GM21360 (cell line): ENCODE data around the gene CMTM8.

Experiments used
- ATAC-seq: cut with Tn5 transposase; IDR thresholded peaks from one replicate; pipeline ENCODE4 v1.9.1; 2021; ENCODE audit warnings: mild to moderate bottlenecking, moderate library complexity; ENCODE audit not compliant: unreplicated experiment

Gene CMTM8

DNA sequence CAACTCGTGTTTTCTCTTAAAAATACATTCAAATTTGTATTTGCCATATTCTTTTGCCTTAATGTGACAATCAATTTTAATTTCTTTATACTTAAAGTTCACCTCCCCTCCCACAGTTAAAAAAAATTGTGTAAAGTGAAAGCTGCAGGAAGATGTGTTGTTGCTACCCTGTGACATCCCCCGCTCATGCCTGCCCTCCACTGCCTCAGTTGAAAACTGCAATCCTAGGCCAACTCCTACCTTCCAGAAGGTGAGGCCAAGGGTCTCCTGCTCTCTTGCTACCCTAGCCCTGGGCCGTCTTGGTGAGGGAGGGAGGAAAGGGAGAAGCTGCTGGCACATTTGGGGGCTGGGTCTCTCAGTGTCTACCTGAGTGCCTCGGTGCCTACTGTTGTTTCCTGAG lies 96.2 kb downstream of the CMTM8 start:
- no peak for ATAC-seq

DNA sequence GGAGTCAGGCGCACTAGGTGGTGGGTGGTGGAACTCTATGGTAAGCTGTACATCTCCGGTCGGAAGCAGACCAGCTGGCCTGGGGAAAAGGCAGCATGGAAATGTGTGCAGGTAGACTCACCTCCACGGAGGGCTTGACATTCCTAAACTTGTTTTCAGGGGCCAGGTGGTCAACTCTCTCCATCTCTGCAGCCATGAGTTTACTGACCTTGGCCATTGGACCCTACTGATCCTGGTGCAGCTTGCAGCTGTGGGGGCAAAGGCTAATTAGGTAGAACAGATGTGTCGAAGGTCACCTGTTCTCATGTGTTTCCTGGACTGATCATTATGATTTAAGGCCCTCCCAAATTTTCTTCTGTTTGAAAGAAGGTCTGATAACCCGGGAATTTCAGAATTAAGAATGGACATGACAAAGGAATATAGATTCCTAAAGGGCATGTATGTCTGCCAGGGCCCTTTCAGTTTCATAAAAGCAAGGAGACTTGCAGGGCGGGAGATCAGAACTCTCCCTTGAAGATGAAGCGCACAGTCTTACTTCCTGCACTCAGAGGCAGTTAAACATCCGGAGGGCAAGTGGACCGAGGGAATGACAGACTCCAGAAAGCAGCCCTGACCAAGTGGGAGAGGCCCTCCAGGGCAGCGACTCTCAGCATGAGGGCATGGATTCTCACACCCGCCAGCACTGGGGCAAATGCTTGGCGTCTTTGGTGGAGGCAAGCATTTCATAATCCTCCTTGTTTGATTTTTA lies 97.1 kb downstream of the CMTM8 start:
- no peak for ATAC-seq

DNA sequence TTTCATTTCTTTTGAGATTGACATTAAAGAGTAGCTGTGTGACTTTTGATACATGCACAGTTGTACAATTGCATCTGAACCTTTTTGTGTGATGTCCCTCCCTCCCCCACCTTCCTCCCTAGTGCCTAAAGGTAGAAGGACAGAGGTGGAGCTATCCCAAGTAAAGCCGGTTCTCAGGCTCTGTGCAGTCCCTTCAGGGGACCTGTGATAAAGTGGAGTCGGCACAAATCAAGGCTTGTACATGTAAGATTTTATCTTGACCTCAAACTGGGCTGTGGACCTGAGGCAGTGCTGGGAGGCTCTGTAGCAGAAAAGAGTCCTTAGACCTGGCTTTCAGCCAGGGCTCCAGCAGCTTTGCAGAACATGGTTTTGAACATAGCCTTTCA lies 97.6 kb downstream of the CMTM8 start:
- ATAC-seq: no peak

DNA sequence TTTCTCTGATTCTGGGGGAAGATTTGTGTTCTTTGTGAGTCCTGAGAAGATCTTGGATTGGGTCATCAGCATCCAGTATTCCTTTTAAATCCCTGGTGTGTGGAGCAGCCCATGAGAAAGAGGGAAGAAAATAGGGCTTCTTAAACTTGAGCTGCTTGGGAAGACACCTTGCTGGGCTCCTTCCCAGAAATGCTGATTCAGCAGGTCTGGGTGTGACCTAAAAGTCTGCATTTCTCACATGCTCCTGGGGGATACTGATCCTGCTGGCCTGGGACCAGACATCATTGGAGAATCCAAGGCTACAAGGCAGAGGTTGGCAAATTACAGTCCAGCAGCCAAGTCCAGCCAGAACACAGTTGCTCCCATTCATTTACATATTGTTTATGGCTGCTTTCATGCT lies 99.0 kb downstream of the CMTM8 start:
- no peak for ATAC-seq

DNA sequence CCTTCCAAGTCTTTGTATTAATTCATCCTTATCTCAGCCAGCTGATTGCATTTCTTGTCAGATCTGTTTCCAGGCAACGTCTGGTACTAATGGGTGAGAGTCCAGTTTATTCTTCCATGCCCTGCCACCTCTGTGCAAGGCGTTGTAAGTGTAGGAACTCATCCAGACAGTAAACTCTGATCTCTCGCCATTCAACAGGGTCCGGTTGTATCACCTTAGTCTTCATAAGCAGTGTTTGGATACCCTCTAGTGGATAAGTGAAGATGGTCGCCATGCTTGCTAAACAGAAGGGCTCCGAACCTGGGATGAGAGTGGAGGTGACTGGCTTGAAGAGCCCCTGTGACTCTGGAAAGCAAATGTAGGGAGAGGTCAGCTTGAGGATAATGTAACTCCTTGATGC lies 101.6 kb downstream of the CMTM8 start:
- ATAC-seq: peak; percentile 67

DNA sequence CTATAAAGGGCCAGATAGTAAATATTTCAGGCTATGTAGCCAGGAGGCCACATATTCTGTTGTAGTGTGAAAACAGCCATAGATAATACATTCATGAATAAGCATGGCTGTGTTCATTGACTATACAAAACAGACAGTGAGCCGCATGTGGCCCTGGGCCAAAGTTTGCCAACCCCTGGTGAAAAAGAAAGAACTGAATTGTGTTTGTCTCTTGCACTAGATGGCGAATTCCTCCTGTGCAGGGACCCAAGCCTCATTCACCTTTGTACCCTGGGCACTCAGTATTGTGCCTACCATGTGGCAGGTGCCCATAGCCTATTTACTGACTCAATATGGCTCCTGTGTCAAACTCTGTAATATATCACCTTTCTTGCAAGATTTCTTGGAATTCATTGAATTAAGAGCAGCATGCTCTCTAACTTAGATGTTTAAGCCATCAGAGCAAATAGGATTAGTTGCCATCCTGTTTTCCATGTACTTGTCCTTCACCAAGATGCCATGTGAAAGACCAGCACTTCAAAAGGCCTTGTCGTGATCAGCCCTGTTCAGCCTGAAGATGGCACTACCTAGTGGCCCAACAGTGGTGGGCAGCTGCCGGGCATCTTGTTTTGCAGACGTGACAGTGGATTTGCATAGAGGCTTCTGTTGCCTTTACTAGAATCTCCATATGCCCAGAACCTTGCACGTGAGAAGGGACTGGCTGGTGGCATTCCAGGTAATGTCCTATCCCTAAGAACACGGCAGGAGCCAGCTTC lies 102.3 kb downstream of the CMTM8 start:
- no peak for ATAC-seq

DNA sequence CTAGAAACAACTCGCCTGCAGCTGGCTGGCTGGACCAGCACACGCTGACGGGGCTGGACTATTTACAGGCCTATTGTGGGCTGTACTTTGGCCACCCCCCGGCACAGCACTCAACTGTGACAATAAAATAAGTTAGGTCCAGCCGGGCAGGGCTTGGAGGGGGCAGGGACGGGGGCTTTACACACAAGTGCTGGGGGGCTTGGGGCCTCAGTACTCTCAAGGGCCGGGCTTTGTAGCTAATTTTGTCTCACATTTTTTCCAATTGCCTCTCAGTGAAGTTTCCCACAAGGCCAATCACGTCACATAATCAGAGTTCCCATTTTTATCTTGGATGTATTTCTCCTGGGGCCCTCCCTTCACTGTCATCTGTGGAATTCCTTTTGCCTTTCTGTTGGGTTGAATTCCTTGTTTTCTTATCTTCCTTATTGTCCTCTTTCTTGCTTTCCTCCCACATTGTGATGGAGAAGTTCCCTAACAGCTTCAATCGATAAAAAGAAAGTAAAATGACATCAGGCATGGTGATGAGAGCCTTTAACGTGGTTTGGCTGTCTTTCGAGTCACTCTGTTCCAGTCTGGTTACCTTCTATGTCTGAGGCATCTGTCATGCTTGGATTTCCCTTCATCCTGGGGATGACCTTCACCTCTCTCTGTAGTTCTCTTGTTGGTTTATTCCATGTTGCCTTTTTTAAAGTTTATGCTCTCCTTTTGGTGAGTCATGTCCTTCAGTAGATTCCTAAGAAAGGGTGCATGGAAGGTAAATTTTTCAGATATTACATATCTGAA lies 109.1 kb downstream of the CMTM8 start:
- no peak for ATAC-seq

DNA sequence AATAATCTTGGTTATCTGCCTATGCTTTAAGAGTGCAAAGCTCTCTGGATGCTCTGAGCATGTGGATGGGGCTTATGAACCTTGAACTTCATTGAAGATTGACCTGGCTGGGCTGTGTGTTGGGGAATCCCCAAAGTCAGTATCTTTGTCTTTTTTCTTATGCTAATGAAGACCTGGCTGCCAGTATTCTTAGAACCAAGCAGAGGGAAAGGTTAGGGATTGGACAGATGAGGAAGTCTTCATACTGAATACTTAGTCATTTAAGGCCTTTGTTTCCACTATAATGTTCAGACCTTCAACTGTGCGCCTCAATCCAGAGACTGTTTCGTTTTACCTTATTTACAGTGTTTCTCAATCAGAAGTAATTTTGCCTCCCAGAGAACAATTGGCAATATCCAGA lies 110.7 kb downstream of the CMTM8 start:
- no peak for ATAC-seq

DNA sequence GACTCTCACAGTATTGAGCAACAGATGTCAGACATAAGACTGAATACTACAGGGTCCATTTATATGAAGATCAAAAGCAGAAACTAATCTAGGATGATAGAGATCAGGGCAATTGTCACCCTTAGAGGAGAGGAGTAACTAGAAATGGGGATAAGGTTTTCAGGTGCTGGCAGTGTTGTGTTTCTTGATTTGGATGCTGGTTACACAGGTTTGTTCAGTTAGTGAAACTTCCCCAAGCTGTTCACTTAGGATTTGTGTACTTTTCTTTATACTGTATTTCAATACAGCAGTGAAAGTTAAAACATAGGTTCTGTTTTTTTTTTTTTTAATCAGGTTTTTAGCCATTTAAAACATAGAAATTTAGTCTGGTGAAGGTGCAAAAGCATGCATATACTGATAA lies 114.1 kb downstream of the CMTM8 start:
- no peak for ATAC-seq

DNA sequence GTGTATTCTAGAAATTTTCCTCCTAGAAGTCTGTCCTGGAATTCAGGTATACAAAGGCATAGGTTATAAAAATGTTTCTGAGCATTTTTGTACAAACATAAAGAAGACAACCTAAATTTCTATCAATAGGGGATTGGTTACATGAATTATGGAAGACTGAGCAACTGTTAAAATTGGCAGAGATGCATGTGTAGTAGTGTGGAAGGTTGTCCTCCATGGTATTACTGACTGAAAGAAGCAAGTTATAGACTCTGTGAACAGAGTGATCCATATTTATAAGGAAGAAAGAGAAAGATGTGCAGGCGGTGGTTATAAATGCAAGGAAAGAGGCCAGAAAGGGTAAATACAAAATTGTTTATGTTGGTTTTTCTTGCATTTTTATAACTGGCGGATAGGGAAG lies 114.9 kb downstream of the CMTM8 start:
- ATAC-seq: no peak

DNA sequence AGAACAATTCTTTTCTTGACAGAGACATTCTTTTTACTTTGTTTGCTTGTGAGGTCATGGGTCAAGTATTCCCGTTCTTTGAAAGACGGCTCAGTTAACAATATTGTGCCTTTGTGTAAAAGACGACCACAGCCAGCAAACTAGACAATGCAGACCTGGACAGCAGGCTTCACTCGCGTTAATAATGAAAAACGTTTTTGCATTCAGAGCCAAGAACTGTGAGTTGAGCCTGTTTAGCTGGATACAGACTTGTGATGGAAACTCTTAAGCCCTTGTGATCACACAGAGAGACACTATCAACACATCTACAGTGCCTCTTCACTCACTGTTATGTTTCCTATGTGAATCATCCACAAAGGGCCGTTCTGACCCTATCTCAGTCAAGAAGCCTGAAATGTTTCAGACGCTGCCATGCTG lies 115.9 kb downstream of the CMTM8 start:
- ATAC-seq: no peak

DNA sequence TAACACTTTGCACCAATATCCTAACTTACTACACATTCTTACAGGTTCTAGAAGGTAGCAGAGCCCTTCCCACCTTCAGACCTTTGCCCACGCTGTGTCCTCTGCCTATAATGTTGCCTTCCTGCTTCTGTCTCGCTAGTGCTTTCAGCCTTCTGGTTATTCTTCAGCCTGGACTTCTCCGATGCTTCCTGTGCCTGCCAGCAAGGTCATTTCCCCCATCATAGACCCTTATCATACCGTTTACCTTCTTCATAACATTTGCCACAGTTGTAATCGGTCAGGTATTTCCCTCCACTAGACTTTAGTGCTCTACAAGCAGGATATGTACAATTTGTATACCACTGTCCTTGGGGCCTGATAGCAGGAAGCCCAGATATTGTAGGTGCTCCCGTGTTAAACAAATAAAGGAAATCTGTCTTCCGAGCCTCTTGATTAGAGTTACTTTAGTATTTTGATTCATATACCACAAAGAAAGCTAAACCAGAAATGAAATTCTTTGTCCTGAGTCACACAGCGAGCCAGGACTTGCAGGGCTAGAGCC lies 117.3 kb downstream of the CMTM8 start:
- ATAC-seq: no peak

DNA sequence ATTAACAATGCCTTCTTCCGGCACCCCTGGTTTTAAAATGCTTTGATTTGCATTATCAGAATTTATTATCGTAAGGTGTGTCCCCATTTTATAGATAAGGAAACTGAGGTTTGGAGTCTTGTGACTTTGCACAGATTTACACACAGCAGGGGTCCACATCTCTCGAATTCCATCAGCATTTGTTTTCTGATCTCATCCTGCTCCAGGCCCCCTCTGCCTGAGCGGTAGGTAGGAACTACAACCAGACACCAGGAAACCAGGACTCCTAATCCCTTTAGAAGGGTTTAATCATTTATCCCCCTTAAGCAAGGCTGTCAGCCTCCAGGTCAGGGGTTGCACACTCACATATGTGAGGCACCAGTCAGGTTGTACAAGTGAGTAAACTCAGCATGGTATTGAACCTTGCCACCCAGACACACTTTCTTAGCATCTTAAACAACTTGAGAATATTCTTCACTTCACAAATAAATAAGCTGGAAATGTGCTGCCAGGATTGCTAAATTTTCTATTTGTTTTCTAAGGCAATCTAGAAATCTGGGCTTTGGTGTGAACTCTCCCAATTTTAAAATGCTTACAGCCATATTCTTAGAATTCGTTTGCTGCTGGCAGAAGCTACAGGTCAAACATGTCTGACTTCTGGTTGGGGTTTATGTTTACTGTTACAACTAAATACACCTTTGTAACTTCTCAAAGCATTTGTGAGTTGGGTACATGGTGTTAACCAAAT lies 121.4 kb downstream of the CMTM8 start:
- no peak for ATAC-seq

DNA sequence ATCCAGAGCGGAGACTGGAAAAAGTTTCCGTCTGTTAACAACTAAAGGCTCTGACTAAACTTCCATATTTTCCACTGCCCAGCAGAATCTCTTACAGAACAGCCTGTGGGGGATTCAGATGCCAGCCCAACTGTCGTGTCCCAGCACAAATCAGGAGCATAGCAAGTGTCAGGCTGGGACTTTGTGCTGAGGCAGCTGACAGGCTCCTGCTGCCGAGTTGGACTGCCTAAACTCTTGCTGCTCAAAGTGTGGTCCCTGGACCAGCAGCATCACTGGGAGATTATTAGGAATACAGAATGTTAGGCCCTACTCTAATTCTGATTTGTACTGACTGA lies 122.0 kb downstream of the CMTM8 start:
- ATAC-seq: no peak

DNA sequence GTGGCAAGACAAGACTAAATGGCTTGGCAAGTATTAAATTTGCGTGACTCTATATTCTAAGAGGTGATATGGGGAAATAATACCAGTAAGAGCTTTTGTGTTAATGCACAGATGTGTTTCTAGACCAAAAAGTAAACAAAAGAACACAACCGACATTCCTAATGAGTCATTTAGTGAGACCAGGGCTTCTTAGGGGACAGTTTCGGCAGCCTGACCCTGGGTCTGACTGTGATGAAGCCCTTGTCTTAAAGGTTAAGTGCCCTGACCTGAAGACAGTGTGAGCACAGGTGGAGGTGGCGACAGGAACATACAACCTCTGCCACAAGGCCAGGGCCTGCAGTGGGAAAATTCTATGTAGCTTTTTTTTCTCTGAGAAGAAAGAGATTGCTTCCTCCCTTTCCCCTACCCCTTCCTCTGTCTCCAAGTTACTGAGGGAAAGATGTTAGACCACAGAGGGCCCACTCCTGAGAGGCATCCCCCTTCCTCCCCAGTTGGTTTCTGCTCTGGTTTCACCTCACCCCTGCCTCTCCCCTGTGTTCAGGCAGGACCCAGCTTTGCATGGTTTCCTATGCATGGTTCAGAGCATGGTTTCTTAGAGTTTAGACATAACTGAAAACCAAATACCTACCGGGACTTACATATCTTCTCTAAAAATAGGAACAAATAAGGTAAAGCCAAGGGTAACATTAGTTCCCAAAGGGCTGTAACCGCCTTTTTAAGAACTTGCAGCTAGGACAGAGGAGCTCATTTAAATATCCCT lies 128.3 kb downstream of the CMTM8 start:
- peak; percentile 53 for ATAC-seq

DNA sequence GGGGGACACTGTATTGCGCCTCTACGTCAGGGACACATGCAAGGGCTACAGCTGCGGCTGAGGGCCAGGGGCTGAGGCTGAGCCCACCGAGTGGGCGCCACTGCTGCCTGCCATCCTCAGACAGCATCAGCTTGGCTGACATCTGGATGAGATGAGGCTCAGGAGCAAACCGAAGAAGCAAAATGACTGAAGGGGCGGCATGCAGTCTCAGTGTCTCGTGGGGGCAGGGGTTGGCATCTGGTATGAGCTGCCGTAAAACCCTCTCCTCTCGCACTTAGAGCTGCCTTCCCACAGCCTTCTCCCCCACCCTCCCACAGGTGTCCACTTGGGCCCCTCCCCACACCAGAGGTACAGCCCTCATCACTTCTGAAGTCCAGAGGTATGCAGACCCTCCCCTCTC lies 129.0 kb downstream of the CMTM8 start:
- ATAC-seq: no peak

DNA sequence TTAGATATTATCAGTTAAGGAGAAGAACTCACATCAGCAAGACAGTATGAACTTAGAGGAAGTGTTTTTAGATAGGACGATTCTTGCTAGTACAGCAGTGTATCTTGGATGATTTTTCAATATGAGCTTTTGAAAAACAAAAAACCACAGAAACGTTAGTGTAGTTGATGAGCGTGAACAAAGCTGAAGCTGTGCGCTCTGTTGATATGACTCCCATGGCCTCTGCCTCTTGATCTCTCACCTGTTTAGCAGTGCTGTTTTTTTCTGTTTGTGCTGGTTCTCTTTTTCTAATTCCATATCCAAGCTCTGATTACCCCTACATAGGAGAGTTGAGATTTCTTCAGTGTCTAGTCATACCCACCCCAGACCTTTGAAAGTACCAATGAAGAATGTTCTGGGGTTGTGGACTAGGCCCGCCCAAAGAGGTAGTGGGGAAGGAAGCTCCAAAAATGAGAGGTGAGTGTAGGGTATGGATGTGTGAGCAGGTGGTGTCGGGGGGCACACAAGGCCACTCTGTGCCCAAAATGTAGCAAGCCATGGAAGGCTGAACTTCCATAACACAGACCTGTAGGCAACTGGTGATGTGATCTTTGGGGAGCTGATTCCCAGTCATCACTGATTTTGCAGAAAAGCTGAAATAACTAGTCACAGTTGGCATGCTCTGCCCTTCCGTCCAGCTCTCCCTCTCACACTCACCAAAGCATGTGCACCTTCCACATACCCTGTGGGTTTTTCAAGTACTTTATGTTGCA lies 133.2 kb downstream of the CMTM8 start:
- ATAC-seq: no peak

DNA sequence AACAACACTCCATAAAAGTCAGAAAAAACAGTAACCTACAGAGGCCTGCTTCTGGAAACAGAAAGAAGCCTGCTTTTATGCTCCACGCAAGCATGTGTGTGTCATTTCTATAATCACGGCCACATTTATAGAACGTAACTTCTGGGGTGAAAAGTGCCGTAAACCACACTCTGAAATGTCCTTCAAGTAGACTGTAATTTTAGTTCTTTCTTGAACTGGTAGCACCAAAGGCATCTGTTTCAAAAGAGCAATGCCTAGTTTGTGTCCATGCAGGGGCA lies 133.7 kb downstream of the CMTM8 start:
- no peak for ATAC-seq

DNA sequence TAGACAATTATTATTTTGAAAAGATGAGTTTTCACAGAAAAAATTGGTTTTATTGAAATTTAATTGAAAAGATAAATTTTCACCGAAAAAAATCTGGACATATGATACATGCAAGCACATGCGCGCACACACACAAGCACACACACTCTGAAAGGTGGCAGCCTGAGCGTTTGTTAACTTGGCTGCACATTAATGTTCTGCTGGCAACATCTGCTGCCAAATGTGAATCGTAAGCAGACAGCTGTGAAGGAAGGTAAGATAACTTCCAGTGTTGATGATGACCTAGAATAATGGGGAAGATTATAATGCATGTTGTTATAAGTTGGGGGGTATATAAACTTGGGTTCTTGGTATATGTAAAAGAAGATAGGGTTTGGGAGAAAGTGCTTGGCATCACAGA lies 134.8 kb downstream of the CMTM8 start:
- no peak for ATAC-seq

DNA sequence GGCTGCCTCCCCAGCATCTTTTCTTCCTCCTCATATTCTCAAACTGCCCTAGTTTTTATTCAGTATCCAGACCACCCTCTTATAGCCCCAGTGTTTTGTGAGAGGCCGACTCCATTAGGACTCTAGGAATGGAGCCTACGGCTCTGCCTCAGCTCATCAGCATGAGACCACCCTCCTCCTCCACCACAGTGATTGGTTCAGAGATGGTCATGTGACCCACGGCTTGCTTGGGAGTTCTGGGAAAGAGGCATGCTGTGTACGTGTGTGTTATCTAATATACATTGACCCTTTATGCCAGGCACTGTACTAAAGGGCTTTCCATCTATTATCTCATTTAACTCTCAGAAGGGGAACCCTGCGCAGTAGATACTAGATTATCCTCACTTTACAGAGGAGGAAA lies 135.4 kb downstream of the CMTM8 start:
- ATAC-seq: no peak
